A204.1 (cell line): ENCODE measurements around the gene SAMD4B.

Experiments used
- FAIRE-seq: peaks from 2 replicates; lab custom pipeline; 2012; peaks lifted over from hg19 to GRCh38; lab: Jason Lieb, UNC

Gene SAMD4B

GRCh38 chr19:39397360-39398296 lies 55.4 kb downstream of the SAMD4B start:
- no peak for FAIRE-seq

GRCh38 chr19:39398297-39398864 lies 56.2 kb downstream of the SAMD4B start:
- no peak for FAIRE-seq

- no peak for FAIRE-seq
Observed at GRCh38 chr19:39399668-39400050, 57.4 kb downstream of the SAMD4B start.

GRCh38 chr19:39400061-39400460 lies 57.8 kb downstream of the SAMD4B start:
- FAIRE-seq: no peak

GRCh38 chr19:39401070-39401548 lies 58.9 kb downstream of the SAMD4B start:
- no peak for FAIRE-seq

GRCh38 chr19:39401549-39402345 lies 59.5 kb downstream of the SAMD4B start:
- FAIRE-seq: no peak

- no peak for FAIRE-seq
Observed at GRCh38 chr19:39402346-39403300, 60.4 kb downstream of the SAMD4B start.

GRCh38 chr19:39403331-39404312 lies 61.4 kb downstream of the SAMD4B start:
- no peak for FAIRE-seq

GRCh38 chr19:39405261-39405957 lies 63.2 kb downstream of the SAMD4B start:
- no peak for FAIRE-seq

- no peak for FAIRE-seq
Observed at GRCh38 chr19:39405958-39406655, 63.9 kb downstream of the SAMD4B start.

GRCh38 chr19:39406656-39407409 lies 64.6 kb downstream of the SAMD4B start, which contains the start of gene ZFP36:
ZFP36 (plus strand) TSS chr19:39406847; CDS start chr19:39406905, 58 bp downstream.
- FAIRE-seq: no peak

GRCh38 chr19:39407410-39407659 lies 65.1 kb downstream of the SAMD4B start:
- no peak for FAIRE-seq

- FAIRE-seq: no peak
Observed at GRCh38 chr19:39407660-39408391, 65.6 kb downstream of the SAMD4B start.

- no peak for FAIRE-seq
Observed at GRCh38 chr19:39408392-39409207, 66.4 kb downstream of the SAMD4B start.

GRCh38 chr19:39409208-39410016 lies 67.2 kb downstream of the SAMD4B start:
- FAIRE-seq: no peak
